VCaP (cell line): ENCODE measurements around the gene PCNX4.

Experiments used
- H3K27ac ChIP-seq: fragments of 450-650 bp; 2 replicates; pipeline ENCODE4 v1.5.1; 2017
- TF ChIP-seq, protein P1 (sequence below): fragments of 450-650 bp; conservative IDR thresholded peaks from 2 replicates; pipeline ENCODE4 v1.5.1; 2017; ENCODE audit warnings: mild to moderate bottlenecking, moderate library complexity

The PCNX4 gene

GRCh38 chr14:60174352-60175254 lies 82.9 kb downstream of the PCNX4 start:
- TF ChIP-seq, protein P1, sequence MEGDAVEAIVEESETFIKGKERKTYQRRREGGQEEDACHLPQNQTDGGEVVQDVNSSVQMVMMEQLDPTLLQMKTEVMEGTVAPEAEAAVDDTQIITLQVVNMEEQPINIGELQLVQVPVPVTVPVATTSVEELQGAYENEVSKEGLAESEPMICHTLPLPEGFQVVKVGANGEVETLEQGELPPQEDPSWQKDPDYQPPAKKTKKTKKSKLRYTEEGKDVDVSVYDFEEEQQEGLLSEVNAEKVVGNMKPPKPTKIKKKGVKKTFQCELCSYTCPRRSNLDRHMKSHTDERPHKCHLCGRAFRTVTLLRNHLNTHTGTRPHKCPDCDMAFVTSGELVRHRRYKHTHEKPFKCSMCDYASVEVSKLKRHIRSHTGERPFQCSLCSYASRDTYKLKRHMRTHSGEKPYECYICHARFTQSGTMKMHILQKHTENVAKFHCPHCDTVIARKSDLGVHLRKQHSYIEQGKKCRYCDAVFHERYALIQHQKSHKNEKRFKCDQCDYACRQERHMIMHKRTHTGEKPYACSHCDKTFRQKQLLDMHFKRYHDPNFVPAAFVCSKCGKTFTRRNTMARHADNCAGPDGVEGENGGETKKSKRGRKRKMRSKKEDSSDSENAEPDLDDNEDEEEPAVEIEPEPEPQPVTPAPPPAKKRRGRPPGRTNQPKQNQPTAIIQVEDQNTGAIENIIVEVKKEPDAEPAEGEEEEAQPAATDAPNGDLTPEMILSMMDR = no peak
- no peak overlapping the region for H3K27ac ChIP-seq

- TF ChIP-seq, protein P1 = no peak
- no peak overlapping the region for H3K27ac ChIP-seq
These were observed 83.7 kb downstream of the PCNX4 start for GRCh38 chr14:60175255-60175902.

GRCh38 chr14:60178164-60178563 lies 86.4 kb downstream of the PCNX4 start:
- TF ChIP-seq, protein P1 = no peak

GRCh38 chr14:60178820-60179219 lies 87.1 kb downstream of the PCNX4 start:
- H3K27ac ChIP-seq = no peak overlapping the region
- TF ChIP-seq, protein P1 = no peak

More at GRCh38 chr14:60178164-60178563, 86.4 kb downstream of the PCNX4 start:
- H3K27ac ChIP-seq = no peak overlapping the region

GRCh38 chr14:60179431-60179869 lies 87.7 kb downstream of the PCNX4 start:
- TF ChIP-seq, protein P1 = no peak

GRCh38 chr14:60183138-60183537 lies 91.4 kb downstream of the PCNX4 start:
- H3K27ac ChIP-seq = peak overlapping the region; percentile 55
- TF ChIP-seq, protein P1 = no peak

More at GRCh38 chr14:60179431-60179869, 87.7 kb downstream of the PCNX4 start:
- no peak overlapping the region for H3K27ac ChIP-seq

DNA sequence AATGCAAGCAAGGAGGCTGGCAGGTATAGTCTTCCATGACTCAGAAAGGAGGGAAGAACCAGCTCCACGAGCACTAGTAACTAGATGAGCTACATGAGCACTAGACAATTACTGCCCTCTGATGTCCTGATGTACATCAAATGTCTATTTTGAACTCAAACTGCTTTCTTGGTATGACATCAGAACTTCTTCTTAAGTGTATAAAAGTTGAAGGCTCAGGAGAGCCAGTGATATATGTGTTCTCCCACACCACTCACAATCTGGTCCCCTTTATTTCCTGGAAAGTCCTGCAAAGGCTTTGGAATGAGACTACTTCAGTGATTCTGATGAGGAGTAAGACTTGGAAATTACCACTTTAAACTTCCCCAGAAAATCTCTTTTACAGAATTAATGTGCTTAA lies 92.0 kb downstream of the PCNX4 start:
- TF ChIP-seq, protein P1 = no peak
- H3K27ac ChIP-seq = peak overlapping the region; percentile 55
